ENCODE results near the gene UPB1.

UPB1 gene

DNA sequence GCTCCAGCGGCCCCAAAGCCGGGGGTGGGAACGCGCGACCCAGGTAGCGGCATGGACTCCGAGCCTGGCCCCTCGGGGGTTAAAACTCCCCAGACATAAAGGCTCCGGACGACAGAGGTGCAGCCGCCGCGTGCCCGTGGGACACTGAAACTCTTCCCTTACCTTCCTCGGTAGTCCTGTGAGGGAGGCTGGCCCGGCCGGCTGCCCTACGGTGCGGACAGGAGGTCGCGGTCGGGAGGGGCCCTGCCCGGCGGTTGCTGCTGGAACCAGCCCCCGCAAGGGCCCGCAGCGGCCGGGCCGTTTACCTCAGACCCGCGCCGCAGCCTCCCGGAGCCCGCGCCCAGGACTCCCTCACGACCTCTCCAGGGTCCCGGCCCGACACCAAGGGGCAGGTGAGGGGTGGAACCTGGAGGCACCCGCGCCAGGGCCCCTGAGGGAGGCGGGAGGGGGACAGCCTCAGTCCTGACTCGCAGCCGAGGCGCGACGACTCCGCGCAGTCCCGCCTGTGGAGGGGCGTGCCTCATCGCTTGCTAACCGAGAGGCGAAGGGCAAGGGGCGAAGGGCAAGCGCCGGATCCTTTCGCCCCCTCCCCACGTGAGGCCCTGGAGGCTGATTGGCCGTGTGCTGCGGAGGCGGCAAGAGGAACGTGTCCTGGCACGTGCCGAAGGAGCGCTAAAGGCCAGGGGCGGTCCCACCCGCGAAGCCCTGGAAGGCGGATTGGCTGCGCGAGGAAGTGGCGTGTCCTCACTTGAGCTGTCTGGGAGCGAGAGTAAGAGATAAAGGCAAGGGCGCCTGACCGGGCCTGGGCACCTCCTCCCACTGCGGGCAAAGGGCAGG is at the start of gene UPB1:
UPB1 (plus strand) TSS at position 805 of the 837 bp plus-strand sequence. CDS start 72 bp downstream, outside the sequence.
- DNase-seq = no peak

DNA sequence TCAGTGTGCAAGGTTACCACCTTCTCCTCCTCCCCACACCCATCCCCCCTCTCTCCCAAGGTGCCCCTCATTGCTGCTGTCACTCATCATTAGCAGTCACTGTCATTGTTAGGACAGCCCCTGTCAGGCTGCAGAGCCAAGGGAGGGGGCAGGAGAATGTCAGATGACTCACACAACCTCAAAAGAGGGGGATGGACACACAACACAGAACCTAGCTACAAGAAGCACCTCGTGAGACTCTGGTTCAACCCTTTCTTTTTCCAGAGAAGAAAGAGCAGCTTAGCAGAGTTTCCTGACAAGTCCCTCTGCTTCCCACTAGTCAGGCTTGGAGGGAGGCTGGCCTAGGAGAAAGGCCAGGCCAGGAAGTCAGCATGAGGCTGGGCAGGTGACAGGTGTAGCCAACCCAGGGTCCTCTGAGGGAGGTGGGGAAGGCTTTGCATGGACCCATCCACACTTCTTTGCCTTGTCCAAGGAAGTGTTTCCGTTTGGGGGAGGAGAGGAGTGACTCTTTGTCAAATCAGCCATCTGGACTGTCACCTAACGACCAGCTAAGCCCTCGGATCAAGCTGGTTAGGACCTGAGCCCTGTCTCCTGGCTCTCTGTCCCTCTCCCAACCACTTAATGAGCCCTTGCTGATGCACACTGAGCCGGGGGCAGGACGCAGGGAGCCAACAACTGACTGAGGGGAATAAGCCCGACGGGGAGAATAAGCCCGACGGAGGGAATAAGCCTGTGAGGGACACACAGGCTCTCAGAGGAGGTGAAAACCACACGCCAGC is 49.5 kb upstream of the UPB1 start:
- DNase-seq = peak in 2 of 3 donors; percentile 42 to 47

DNA sequence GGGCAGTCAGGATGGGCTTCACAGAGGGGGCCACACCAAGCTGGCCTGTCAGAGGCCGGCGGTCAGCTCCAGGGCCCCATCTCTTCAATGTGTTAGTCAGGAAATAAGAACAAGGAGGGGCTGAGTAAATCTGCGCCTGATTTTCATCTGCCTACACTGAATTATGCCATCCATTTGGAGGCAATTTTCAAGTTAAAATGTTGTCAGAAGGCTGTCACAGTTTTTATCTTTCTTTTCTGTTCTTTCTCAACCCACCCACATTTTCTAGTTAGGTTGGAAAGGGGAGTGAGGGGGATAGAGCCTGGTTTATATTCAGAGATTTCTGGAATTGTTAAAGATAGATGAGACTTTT is 48.9 kb upstream of the UPB1 start:
- DNase-seq = no peak

DNA sequence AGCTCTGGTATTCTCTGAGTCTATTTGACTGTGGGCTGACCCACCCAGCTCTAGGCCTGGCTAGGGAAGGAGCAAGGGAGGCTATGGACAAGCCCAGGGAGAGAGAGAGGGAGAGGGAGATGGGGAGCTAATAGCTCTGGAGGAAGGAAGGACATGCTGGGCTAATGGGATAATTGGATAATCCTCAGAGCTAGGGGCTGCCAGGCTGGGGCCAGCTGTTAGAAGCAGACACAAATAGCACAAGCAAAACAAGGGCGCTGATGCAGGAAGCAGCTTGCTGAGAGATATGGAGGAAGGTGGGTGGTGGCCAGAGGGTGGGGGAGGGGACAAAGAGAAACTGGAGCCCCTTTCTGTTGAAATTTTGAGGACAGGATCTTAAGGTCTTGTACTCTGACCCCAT is 44.5 kb upstream of the UPB1 start:
- DNase-seq = no peak

DNA sequence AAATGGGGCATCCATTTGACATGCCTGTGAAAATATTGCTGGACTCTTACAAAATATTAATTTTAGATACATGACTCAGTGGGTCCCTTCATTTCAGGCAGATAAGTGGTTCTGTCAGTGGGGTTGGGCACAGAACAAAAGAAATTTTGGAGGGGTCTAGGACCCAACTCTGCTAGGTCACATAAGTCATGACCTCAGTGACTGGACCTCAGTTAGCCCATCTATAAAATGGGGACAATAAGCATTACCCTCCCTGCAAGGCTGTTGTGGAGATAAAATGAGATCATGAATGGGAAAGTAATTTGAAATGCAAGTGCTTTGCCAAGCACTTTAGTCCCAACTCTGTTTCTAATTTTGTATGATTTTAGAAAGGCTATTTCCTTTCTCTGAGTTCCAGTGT is 44.0 kb upstream of the UPB1 start:
- no peak for DNase-seq

DNA sequence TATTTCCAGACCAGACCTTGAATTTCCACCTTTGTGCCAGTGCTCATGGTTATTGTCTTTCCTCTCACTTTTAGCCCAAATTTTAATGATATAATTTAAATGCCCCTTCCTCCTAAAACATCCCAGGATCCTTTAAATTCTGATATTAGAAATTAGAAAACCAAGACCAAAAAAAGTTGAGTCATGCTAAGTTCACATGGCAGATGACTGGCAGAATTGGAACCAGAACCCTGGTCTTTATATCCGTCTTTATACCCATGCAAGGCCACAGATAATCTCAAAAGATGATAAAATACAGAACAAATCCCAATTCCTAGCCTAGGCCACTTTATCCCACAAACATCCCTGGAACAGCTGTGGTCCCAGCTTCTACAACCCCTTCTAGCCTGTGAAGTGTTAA is 41.3 kb upstream of the UPB1 start:
- DNase-seq = no peak

DNA sequence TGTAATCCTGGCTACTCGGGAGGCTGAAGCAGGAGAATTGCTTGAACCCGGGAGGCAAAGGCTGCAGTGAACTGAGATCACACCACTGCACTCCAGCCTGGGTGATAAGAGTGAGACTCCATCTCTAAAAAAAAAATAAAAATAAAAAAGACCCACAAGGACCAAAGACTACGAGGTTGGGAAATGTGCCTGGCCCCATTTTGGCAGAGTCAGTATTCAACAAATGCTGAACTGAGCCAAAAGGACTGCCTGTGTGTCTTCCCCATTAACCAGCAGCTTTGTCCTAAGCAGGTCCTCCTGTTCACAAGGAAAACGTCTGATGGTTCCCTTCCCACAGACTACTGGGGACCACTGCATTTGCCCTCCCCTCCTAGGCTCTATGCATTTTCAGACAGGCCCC is 40.1 kb upstream of the UPB1 start:
- DNase-seq = no peak

DNA sequence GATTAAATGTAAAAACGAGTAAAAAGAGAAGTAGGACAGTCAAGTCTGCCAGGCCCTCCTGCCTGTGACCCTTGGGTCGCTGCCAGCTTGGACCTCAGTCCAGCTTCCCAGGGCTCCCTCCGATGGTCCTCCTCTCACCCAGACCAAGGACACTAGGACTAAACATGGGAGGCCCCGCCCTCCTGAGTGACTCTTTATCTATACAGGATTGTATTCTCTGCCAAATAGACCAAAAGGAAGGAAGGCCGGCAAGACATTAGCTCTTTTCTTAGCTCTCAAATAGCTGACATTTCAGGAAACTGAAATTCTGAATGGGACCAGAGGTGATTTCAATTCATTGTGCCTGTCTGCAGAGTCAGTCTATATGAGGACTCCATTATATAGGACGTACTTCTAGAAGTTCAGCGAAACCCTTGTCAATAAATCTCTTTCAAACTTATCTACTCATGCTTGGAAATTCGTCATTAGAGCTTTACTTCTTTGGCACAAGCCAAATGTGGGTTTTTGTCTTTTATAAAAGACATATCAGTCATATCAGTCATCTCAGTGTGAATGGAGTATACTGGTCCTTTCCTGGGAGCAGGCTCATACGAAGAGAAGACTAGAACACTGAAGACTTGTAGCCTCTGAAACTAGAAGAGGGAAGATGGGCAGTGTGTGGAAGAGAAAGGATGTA is 39.2 kb upstream of the UPB1 start:
- DNase-seq = no peak

DNA sequence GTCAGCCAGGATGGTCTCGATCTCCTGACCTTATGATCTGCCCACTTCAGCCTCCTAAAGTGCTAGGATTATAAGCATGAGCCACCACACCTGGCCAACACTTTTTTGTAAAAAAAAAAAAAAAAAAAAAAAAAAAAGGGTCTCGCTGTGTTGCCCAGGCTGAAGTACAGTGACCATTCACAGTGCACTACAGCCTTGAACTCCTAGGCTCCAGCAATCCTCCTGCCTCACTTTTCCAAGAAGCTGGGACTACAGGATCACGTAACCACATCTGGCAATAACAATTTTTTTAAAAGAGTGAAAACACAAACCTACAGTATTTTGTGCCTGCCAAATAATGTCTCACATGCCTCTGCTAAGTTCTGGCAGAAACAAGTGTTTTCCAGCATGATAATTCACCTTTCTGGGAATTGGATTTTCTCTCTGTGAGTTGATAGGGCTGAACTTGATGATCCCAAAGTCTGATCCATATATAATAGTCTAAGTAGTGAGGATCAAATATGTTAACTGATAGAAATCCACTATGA is 37.2 kb upstream of the UPB1 start:
- no peak for DNase-seq

DNA sequence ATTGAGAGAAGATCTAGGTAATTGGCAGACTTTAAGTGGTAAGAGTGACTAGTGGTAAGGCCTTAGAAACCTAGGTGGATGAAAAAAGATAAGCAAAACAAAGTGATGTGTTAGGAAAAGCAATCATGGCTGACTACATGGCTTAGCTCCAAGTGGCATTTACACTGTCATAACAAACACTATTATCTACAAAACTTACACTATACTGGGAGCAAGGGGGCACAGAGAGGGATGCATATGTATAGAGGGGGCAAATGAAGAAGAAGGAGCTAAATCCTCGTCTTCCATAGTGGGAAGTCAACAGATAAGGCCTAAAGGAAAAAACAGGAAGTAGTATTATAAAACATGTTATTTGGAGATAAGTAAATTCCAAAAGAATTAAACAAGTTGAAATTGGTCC is 35.2 kb upstream of the UPB1 start:
- no peak for DNase-seq

DNA sequence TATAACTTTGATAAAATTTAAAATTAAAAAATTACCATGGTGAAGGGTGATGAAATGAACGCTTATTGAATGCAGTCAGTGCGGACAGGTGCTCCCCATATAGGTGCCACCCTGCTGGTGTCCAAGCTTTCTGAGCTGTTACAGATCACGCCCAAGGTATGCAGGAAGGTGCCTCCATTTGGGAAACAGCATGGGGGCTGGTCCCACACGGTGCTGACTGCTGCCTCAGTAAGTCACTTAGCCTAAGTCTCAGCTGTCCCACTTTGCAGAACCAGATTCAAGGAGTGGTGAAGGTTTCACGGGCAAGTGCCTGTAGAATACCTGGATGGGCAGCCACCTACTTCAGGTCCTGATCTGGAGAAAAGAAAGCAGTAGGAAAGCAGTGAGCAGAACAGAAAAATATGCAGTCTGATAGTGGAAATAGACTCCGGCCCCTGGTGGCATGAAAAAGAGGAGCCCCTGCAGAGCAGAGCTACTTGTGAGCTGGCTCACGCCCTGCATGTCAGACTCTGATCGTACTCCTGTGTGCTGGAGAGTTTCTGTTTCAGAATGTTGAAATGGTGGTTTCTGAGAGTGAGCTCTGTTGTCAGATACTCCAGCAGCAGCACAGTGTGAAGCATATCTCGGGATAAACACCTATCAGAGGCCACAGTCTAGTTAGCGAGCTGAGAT is 34.6 kb upstream of the UPB1 start:
- peak in 2 of 3 donors; percentile 24 to 35 for DNase-seq

DNA sequence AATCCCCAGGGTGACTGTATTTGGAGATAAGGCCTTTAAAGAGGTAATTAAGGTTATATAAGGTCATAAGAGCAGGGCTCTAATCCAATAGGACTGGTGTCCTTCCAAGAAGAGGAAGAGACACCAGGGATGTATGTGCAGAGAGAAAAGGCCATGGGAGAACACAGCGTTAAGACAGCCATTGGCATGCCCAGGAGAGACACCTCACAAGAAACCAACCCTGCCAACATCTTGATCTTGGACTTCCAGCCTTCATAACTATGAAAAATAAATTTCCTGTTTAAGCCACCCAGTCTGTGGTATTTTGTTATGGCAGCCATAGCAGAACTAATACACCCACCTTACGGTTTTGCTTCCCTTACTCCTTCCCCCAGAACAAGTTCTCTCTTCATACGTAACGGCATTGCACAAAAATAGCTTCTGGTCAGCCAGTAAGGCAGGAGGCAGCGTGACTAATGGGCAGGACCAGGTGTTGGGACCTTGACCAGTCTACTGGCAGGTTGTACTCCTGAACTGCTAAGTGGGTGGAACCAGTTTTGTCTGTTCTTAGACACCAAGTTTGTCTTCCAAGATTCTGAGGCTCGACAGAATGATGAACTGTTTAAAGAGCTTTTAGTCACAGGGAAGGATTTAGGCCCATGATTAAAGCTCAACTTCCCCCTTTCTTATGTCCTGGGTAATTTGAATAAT is 31.9 kb upstream of the UPB1 start:
- peak; percentile 58 to 70 (median 70) for DNase-seq

DNA sequence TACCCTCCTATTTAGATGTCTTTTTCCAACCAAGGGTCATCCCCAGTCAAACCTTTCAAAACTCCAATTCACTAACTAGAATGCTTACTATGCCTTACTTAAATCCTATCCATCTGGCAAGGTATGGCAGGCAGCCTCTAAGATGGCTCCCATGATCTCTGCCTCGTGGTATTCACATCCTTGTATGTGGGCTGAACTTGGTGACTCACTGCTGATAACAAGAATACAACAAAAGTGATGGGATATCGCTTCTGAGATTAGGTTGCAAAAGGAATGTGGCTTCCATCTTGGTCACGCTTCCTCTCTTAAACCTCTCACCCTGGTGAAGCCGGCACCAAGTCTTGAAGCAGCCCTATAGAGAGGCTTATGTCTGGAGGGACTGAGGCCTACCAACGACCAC is 29.6 kb upstream of the UPB1 start:
- peak; percentile 25 to 33 (median 29) for DNase-seq

DNA sequence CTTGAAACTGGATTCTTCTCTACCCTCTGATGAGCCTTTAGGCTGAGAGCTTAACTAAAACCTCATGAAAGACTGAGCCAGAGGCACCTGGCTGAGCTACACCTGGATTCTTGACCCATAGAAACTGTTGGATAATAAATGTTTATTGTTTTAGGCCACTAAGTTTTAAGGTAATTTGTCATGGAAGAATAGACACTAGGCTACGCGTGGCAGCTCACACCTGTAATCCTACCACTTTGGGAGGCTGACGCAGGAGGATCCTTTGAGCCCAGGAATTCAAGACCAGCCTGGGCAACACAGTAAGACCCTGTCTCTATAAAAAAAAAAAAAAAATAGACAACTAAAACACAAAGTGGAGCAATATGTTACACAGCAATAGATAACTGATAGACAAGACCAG is 29.2 kb upstream of the UPB1 start:
- no peak for DNase-seq

DNA sequence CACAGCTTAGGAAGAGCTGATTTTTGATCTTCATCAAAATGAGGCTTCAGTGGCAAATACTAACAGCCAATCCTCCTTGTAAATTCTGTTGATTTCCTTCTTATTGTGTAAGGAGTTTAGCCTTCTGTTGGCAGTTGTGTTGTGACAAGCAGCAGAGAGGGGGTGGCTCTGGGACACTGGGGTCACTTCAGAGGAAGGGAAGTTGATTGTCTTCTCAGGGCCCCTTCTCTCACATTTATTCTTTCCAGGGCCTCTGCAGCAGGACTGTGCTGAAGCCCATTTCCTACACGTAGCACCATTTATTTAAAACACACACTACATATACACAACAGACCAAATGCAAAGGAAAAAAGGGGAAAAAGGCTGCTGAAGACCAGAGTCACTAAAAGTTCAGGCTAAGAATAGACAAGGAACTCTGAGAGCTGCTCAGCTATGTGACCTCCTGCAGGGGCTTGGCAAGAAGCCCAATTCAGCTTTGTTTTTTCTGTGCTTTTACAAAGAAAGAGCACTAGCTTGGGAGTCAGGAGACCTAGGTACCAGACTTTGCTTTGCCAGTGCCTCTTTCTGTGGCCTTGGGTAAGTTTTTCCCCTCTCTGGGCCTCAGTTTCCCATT is 28.3 kb upstream of the UPB1 start:
- peak; percentile 39 to 50 (median 44) for DNase-seq

DNA sequence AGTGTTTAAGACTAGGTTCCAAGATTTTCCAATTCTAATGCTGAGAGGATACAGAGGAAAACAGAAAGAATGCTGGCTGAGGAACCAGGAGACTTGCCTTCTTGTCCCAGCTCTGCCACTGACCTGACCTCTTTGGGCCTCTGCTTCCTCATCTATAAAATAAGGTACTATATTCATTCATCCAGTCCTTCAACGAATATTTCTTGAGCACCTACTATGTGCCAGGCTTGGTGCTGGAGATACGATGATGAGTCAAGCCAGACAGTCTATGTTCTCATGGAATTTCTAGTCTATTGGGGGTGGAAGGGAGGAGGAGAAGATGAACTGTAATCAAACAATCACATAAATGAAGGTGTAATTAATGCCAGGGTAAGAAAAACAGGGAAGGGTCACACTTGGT is 27.8 kb upstream of the UPB1 start:
- DNase-seq = no peak

DNA sequence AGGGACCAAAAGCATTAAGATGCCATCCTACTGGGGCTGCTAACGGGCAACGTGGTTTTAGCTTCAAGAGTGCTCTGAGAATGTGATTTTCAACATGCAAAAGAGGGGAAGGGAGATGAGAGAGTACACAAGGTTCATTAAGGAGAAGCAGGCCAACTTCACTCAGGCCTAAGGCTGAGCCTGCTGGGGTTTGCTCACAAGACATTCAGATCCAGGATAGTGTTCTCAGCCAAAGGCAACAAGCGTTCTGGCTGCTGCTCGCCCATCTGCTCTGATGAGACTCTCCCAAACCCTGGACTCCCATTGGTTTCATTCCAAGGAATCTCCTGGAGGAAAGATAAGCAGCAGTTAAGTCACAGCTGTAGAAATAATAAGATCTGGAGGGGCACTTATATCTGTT is 23.6 kb upstream of the UPB1 start:
- no peak for DNase-seq

DNA sequence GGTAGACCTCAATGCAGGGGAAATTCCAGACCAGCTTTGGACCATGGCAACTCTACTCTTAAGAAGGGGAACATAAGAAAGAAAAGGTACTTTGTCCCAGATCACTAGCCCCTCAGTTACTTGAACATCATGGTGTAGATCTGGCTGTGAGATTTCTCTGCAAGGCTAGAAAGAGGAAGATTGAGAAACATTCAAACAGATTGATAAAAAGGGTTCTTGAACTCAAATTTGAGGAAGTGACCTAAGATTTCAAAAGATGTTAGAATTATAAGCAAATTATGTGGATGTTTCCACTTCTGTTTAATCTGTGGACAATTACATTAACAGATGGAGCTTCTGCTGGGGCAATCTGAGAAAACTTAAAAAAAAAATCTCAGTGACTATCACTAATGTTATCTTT is 21.8 kb upstream of the UPB1 start:
- DNase-seq = peak; percentile 33 to 84 (median 80)

DNA sequence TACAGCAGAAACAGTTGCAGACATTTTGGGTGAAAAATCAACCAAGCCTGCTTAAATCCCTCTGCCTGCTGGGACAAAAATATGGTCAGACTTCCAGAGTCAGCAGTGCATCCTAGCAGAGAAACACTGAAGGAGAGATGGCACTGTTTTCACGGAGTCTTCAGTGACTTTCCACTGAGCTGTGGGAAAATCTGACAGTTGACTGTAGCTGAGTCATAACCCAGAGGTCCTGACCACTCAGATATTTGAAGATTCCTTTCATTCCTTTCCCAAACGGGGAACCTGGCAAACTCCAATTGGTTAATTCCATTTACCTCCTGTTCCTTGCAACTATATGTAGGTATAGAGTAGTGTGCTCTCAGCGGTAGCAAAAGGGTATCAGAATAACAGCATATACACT is 20.9 kb upstream of the UPB1 start:
- DNase-seq = peak; percentile 62 to 78 (median 69)

DNA sequence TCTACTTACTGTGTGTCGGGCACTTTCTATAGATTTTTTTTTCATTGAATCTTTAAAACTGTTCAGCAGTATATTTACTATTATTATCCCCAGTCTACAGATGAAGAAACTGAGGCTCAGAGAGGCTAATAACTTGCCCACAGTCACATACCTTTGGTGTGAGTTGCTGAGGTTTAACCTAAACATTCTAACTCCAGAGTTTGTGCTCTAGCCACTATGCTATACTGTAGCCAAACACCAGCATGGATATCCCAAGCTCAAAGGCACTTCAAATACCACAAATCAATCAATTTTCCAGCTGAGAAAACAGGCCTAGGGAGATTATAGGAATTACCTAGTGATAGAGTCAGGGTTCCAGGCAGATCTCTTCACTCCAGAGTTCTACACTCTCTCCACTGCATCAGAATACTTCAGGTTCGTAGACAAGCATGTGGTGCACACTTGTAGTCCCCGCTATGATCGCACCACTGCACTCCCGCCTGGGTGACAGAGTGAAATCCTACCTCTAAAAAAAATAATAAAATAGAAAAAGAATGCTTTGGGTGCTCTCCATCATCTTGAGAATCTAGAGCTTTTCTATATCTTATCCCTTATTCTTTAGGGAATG is 20.4 kb upstream of the UPB1 start:
- no peak for DNase-seq

DNA sequence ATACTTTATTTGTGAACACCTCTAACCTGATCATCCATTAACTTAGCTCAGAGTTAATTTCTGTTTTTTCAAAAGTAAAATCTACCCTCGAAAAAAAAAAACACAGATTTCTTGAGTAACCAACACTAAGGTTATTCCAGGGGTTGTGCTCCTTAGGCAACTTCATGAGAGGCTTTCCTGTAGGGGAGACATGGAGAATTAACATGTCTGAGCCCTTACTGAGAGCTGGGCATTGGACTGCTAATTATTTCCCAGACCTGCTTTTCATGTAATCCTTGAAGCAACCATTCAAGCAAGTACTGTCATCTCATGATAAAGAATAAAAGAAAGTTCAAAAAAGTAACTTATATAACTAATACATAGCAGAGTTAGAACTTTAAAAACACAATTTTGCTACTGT is 13.5 kb upstream of the UPB1 start:
- no peak for DNase-seq
